Vagina (tissue), 2 donors: Measurements from ENCODE around the gene ALK.

Source experiments
- CTCF ChIP-seq, 3 experiments: fragments of 450-650 bp in 2 of 3; fragments of 200-600 bp in 1 of 3; sonication (generic) in 1 of 3; IDR thresholded peaks; one replicate each; pipeline ENCODE4 v1.5.1; 2017 to 2019; ENCODE audit warnings: antibody characterized with exemption in 3 of 3, mild to moderate bottlenecking in 2 of 3, moderate library complexity in 2 of 3
- POLR2A ChIP-seq, 2 donors: fragments of 450-650 bp; IDR thresholded peaks; one replicate each; pipeline ENCODE4 v1.6.1; 2017; ENCODE audit warnings: antibody characterized with exemption in 2 of 2, mild to moderate bottlenecking in 2 of 2, moderate library complexity in 2 of 2
- POLR2AphosphoS5 ChIP-seq, 2 donors: sonication (generic); formaldehyde crosslinking; IDR thresholded peaks; one replicate each; pipeline ENCODE4 v1.9.0; 2017; ENCODE audit warnings: antibody characterized with exemption in 2 of 2, mild to moderate bottlenecking in 2 of 2, low read depth in 1 of 2; ENCODE audit not compliant: insufficient read depth in 1 of 2

- TF ChIP-seq CTCF (IDR thresholded peaks at IDR 0.05) (no peak), POLR2AphosphoS5 (IDR thresholded peaks at IDR 0.05; ENCODE audit: insufficient read depth in 1 of 2, low read depth in 1 of 2) (no peak), POLR2A (IDR thresholded peaks at IDR 0.05) (no peak)
Observed at GRCh38 chr2:29617351-29617750, 304.0 kb downstream of the ALK start.
